ENCODE measurements around the gene TSPAN14. TPM values are rescaled to one million over a fixed set of nuclear protein-coding genes. Genes with fewer than 3 reads are reported as not detected.

Gene TSPAN14
- total and polyA plus RNA-seq, 2 of the 8 experiments (the other 6 are each of a cell fraction or from before 2014, with no cell fraction given), result 47.4 to 57.8 TPM

DNA sequence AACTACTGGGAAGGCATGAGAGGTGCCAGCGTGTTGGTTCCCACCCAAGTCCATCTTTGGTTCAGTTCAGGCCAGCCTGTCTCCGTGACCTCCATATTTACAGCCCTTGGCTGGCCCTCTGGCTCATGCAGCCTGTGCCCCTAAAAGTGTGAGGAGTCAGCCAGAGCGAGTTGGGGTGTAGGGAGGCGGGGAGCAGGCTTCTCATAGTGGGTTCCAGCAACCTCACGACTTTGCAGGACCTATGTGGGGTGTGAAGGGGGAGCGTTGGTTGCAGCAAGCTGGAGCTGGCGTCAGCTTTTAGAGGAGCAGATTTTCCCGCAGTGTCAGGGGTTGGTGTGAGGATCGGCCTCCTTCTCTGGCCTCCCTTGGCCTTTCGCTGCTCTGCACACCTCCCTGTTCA, 9.8 kb downstream of the TSPAN14 start:
- DNase-seq (ENCODE audit: low read depth in 1 of 2, low spot score in 2 of 2), result no peak
- peaks cover 0 to 3% (median 0%) of the 10 kb centered on the region in 4 experiments; a peak in 1 of 8 replicates for H3K36me3 ChIP-seq (ENCODE audit: control insufficient read depth in 2 of 4, insufficient read depth in 4 of 4, low read length in 3 of 4)
- peak overlapping the region; percentile 82 for H3K4ac ChIP-seq (replicated peaks; ENCODE audit: insufficient read length, low read depth, low read length)
- peaks cover 17 to 25% of the 10 kb centered on the region in 2 experiments for H4K20me1 ChIP-seq (replicated peaks in 1 of 2; ENCODE audit: control insufficient read depth in 1 of 2, insufficient read depth in 2 of 2, low read length in 2 of 2)
- peaks cover 0 to 90% of the 10 kb centered on the region in 2 experiments for H3K79me2 ChIP-seq (ENCODE audit: control insufficient read depth in 1 of 2, insufficient read depth in 2 of 2, low read length in 2 of 2)
- no peak overlapping the region for H4K8ac ChIP-seq (ENCODE audit: extremely low read depth, insufficient read depth, low read length)
- peak overlapping the region; percentile 40; the same call in 1 of the 2 replicates for H2BK12ac ChIP-seq (ENCODE audit: low read depth, low read length)
- peak overlapping the region in 1 of 4 experiments; percentile 55; a peak in 1 of 8 replicates for H3K4me3 ChIP-seq (ENCODE audit: extremely low read depth in 1 of 4, insufficient read depth in 2 of 4, low read depth in 3 of 4, low read length in 4 of 4)
- ChIA-PET CTCF (ENCODE audit: partially characterized antibody) (interaction anchor here (0.6 to 38.4 kb wide), 7 partner anchors 3 to 148 kb away, joined by 3 to 1263 read pairs (median 4); partner anchors contain the start of gene TSPAN14), POLR2A (ENCODE audit: partially characterized antibody) (interaction anchor here (1.0 to 3.4 kb wide), 6 partner anchors 9 to 41 kb away, joined by 3 to 18 read pairs (median 3); no protein-coding TSS in a partner anchor)
- peak overlapping the region in 2 of 4 experiments; percentile 14 to 54; a peak in 4 of 7 replicates for H3K9ac ChIP-seq (replicated peaks in 1 of 4; ENCODE audit: extremely low read depth in 1 of 4, low read depth in 3 of 4, low read length in 3 of 4)
- H3K23me2 ChIP-seq (ENCODE audit: low read depth, low read length), result 0 out of 2 replicates have a peak, but pooled peaks cover 4% of the 10 kb centered on the region
- H4K5ac ChIP-seq (ENCODE audit: insufficient read length, low read depth, low read length), result peak overlapping the region; percentile 10
- H3K23ac ChIP-seq (ENCODE audit: insufficient read length), result no peak overlapping the region
- no peak overlapping the region for H3K56ac ChIP-seq (replicated peaks; ENCODE audit: insufficient read length, low read depth, low read length)
- no peak overlapping the region for H2AFZ ChIP-seq (ENCODE audit: low read length)
- H2BK5ac ChIP-seq (ENCODE audit: low read depth, low read length), result 0 out of 2 replicates have a peak overlapping the region, but pooled peaks have one; percentile 83
- H3K9me3 ChIP-seq (ENCODE audit: insufficient read depth in 2 of 2, low read depth in 1 of 2, low read length in 1 of 2), result no peaks in the 10 kb centered on the region
- H3K4me1 ChIP-seq (replicated peaks in 1 of 4; ENCODE audit: control insufficient read depth in 3 of 4, insufficient read depth in 4 of 4, low read length in 3 of 4), result peaks cover 50 to 70% (median 62%) of the 10 kb centered on the region in 4 experiments
- peaks cover 0 to 8% (median 5%) of the 10 kb centered on the region in 4 experiments; a peak in 4 of 7 replicates for H3K27me3 ChIP-seq (replicated peaks in 1 of 4; ENCODE audit: control insufficient read depth in 3 of 4, extremely low read depth in 1 of 4, insufficient read depth in 3 of 4, low read length in 3 of 4)
- peak overlapping the region; percentile 79; the same call in 1 of the 2 replicates for H3K18ac ChIP-seq (ENCODE audit: extremely low read depth, low read length)
- peak overlapping the region; percentile 59; the same call in 1 of the 2 replicates for H2AK5ac ChIP-seq (ENCODE audit: low read depth, low read length)
- peaks cover 31% of the 10 kb centered on the region for H3K79me1 ChIP-seq (ENCODE audit: low read depth, low read length)
- H2BK15ac ChIP-seq (ENCODE audit: low read length), result no peak overlapping the region
- peak overlapping the region; percentile 81 for H2BK120ac ChIP-seq (replicated peaks; ENCODE audit: low read depth, low read length)
- WGBS, 2 experiments (ENCODE audit: extremely low coverage in 1 of 2, insufficient coverage in 1 of 2, insufficient read length in 1 of 2, insufficient replicate concordance in 2 of 2, low coverage in 1 of 2, low lambda C conversion rate in 2 of 2, missing lambda C conversion rate in 1 of 2), result 70% methylated on average over 10 of the region's 10 CpGs; no CpG with 5 or more reads in 1 of the 2 experiments
- FAIRE-seq, result no peak
- H3K27ac ChIP-seq (ENCODE audit: low read depth, low read length), result peak overlapping the region; percentile 85; the same call in 1 of the 2 replicates
- H4K91ac ChIP-seq (replicated peaks; ENCODE audit: insufficient read length, low read length), result peak overlapping the region; percentile 16
- H3K4me2 ChIP-seq (ENCODE audit: insufficient read depth in 1 of 2, low read depth in 2 of 2, low read length in 2 of 2), result peak overlapping the region; percentile 80; a peak in 3 of 4 replicates
- no peak overlapping the region for H2BK20ac ChIP-seq (ENCODE audit: low read length)
- no peak overlapping the region for H3K14ac ChIP-seq (ENCODE audit: insufficient read length)
- TF ChIP-seq GTF2F1 (IDR thresholded peaks at IDR 0.05; ENCODE audit: borderline replicate concordance, low read depth, low read length) (no peak), JUND (IDR thresholded peaks at IDR 0.05; ENCODE audit: low read length) (no peak), POLR2AphosphoS5 (IDR thresholded peaks at IDR 0.05; ENCODE audit: low read depth, low read length) (no peak), EP300 (IDR thresholded peaks at IDR 0.05; ENCODE audit: borderline replicate concordance in 1 of 2, low read depth in 2 of 2, low read length in 2 of 2) (no peak), HDAC6 (IDR thresholded peaks at IDR 0.05; ENCODE audit: low read depth, low read length) (no peak), ZNF274 (IDR thresholded peaks at IDR 0.05; ENCODE audit: borderline replicate concordance, extremely low read depth, low read length) (no peak), MAFK (IDR thresholded peaks at IDR 0.05; ENCODE audit: low read depth, low read length) (no peak), SAP30 (IDR thresholded peaks at IDR 0.05; ENCODE audit: insufficient read depth, insufficient replicate concordance, low read length) (no peak), KDM1A (IDR thresholded peaks at IDR 0.05; ENCODE audit: borderline replicate concordance, low read length) (no peak), SP4 (IDR thresholded peaks at IDR 0.05; ENCODE audit: low read length) (no peak), BACH1 (IDR thresholded peaks at IDR 0.05; ENCODE audit: low read length) (no peak), TEAD4 (IDR thresholded peaks at IDR 0.05; ENCODE audit: low read depth, low read length) (no peak), RXRA (IDR thresholded peaks at IDR 0.05; ENCODE audit: insufficient read depth, low read depth, low read length) (no peak)
